GM23248 (cell line): Measurements from ENCODE around the gene KLHL2.

Source experiments
- EZH2 ChIP-seq: fragments of 200-600 bp; sonication (generic); IDR thresholded peaks from 2 replicates; pipeline ENCODE4 v1.6.1; 2018; ENCODE audit warnings: antibody characterized with exemption, mild to moderate bottlenecking; ENCODE audit not compliant: insufficient read depth, poor library complexity, severe bottlenecking
- EZH2phosphoT487 ChIP-seq: fragments of 200-600 bp; sonication (generic); IDR thresholded peaks from 2 replicates; pipeline ENCODE4 v1.6.1; 2018; ENCODE audit warnings: antibody characterized with exemption, moderate library complexity, mild to moderate bottlenecking, low read depth; ENCODE audit not compliant: insufficient read depth

- TF ChIP-seq EZH2 (no peak), EZH2phosphoT487 (no peak)
Observed at GRCh38 chr4:165170819-165171218, 36.5 kb upstream of the KLHL2 start.
